NCI-H1105 treated with DMSO at 0.1 percent for 48 hours (cell line): ENCODE results near the gene TSPAN11.
"Not testable (repeated sequence)": the region's sequence is repeated elsewhere in the genome, so short reads cannot be mapped to it uniquely, and the experiment has no call there.

Experiments
- DNase-seq: peaks from one replicate; lab custom pipeline; 2025; lab: John Stamatoyannopoulos, UW

Gene TSPAN11

GRCh38 chr12:31002999-31003398, 76.5 kb downstream of the TSPAN11 start:
- no peak for DNase-seq

DNA sequence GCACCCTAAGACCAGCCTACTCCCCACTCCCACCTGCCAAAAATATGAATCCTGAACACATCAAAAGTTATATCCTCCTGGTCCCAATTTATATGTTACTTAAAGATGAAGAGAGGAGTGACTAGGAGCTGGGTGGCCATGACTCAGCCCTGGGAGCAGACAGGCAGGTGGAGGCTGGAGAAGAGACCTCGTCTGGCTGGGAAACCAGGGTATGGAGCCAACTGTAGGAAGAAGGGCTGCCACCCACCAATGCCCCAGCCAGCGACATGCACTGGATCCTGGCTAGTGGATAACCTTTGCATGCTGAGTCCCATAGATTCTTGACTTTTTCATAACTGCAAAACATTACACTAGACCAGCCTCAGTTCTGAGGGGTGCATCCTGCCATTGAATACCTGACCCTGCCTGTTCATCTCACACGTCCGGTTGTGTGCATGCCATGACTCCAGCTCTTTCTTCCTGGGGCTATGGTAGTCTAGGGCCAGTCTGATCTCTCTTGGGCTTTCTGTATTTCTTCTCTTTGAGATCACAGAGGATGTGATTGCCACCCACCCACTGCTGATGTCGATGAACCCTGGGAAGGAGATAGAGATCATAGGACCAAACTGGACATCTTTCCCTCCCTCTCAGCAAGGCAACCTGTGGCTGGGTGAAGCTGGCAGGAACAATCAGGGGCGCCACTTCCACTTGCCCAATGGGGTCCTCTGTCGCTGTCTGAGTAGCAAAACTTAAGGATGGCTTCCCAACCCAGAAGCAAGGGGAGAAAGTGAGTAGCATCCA, 77.5 kb downstream of the TSPAN11 start:
- no peak for DNase-seq

DNA sequence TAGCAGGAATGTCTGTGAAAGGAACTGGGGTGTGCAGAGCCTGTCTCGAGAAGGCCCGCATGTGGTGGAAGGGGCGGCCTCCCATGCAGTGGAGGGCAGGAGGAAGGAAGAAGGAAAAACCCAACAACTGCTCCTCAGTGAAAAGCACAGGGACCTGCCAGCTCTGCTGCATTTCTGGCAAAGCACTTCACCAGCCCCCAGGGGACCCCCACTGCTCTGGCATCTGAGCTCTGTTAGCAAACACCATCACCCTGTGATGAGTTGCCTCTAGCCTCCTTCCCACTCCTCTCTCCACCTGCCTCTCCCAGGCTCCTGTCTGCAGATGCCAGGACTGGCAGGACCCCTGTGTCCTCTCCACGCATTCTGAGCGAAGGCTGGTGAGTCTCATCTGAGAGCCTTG, 78.1 kb downstream of the TSPAN11 start:
- DNase-seq = no peak

- DNase-seq = no peak
Measured at GRCh38 chr12:31005256-31005943, 78.9 kb downstream of the TSPAN11 start.

DNA sequence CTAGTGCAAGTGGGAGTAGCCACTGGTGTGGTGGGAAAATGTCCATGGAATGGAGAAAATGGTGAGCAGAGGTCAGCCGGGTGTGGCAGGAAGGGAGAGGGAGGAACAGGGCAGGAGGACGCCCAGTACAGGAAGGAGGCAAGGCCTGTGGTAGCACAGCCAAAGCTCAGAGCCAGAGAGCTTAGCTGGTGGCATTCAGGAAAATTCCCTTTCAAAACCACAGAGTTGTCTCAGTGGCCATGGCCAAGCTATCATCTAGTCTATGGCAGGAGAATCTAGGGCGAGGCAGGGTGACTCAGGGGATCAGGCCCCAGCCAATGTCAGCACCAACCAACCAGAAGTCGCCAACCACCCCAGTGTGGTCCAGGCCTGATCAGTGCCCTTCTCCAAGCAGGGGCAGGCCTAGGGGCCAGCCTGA, 79.4 kb downstream of the TSPAN11 start:
- no peak for DNase-seq

GRCh38 chr12:31006416-31007152, 80.0 kb downstream of the TSPAN11 start:
- DNase-seq = no peak

DNA sequence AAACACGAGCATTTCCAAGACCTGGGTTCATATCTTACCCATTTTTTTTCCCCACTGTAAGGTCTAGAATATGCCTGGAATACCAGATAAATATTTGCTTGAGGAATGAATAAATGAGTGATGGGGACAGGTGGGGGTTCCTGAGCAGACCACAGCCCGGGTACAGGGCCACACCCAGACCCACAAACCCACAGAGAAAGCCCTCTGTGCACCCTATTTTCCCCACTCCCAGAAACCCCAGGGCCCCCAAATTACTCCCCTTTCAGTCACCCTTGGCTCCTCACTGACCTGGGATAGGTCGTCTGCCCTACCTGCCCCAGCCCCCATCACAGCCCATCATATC, 80.6 kb downstream of the TSPAN11 start:
- DNase-seq = no peak

DNA sequence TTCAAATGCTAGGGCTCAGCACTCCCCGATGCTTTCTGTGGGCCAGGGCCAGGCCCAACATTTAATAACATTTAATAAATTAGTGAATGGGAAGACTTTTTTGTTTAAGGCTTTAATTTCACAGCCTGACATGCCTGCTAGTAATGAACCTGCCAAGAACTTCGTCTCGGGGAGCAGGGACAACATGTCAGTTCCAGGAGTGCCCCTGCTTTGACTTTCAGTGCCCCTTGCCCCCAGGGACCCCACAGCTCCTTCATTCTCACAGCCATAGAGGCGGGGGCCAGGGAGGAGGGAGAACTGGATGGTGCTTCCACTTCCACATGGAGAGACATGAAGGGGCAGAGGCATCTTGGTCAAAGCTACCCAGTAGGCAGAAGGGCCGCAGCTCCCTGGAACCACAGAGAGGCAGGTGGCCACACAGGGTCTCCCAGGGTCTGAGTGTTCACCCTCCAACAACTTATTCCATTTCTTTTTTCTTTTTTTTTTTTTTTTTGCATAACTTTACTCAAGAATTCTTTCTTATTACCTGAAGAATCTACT, 81.2 kb downstream of the TSPAN11 start:
- no peak for DNase-seq

- DNase-seq = no peak
Measured at GRCh38 chr12:31008241-31008761, 81.8 kb downstream of the TSPAN11 start.

DNA sequence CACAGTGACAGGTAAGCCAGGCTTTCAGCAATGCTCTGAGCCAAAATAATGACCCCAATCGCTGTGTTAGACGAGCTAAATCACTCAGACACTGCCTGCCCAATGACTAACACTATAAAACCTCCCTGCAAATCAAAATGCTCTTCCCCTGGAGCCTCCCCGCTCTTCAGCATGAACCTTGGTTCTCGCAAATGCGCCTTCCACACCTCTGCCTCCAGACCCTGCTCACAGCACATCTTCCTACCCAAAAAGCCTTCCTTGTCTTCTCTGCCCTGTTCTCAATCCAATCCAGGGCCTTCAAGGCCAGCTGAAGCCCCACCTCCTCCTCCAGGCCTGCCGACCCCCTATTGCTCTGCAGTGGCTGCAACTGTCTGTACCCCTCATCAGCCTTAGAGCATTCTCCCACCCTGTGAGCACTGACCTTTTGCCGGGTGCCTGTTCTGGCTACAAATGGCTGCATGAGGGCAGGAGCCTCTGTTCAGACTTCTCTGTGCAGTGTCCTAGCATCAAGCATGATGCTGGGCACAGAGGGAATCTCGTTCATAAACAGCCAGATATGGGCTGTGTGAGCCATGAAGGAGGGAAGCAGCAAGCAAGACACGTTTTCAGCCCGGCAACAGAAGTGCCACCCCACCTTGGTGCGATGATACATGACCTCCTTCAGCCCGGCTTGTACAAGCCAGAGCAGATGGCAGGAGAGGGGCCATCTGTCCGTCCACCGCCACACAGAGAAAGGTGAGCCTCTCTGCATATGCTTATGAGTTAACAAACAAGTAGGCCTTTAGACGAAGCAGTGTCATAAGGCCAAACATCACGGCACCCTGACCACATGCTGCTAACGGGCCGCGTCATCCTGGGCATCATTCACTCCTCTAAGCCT, 82.7 kb downstream of the TSPAN11 start:
- DNase-seq = no peak

GRCh38 chr12:31009976-31010375, 83.4 kb downstream of the TSPAN11 start:
- no peak for DNase-seq

DNA sequence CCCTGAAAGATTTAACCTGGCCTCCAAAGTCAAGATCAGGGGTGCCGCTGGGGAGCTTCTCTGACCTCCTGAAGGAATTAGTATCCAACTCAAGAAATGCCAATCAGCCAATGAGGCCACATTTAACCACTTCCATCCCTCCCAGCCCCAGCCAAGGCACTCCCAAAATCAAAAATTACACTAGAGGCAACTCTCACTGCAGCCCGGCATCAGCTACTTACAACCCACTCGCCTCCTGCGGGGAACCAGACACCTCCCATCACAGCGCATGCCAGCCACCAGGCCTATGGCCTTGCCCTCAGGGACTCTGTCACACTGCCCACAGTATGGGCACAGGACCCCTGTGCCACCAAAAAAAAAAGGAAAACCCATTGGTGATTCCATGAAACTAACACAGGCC, 84.8 kb downstream of the TSPAN11 start:
- DNase-seq = no peak

- DNase-seq = no peak
Measured at GRCh38 chr12:31011746-31012566, 85.4 kb downstream of the TSPAN11 start.

GRCh38 chr12:31012567-31012891, 86.0 kb downstream of the TSPAN11 start:
- DNase-seq = not testable (repeated sequence)

DNA sequence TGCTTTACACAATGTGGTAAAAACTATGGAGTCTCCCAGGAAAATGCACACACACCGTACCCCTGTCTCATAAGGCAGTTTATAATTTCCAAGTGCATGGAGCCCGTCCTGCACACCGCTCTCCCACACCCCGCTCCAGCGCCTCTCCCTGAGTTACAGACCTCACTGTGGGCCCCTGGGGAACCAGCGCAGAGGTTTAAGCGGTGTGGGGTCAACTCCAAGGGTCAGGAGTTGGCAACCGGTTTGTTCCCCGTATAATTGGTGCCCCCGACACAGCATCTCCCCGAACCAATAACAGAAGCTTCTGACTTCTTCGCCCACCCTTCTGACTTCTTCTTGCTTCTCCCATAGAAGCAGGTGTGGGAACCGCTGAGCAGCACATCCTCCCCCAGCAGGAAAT, 88.7 kb downstream of the TSPAN11 start:
- DNase-seq = no peak

DNA sequence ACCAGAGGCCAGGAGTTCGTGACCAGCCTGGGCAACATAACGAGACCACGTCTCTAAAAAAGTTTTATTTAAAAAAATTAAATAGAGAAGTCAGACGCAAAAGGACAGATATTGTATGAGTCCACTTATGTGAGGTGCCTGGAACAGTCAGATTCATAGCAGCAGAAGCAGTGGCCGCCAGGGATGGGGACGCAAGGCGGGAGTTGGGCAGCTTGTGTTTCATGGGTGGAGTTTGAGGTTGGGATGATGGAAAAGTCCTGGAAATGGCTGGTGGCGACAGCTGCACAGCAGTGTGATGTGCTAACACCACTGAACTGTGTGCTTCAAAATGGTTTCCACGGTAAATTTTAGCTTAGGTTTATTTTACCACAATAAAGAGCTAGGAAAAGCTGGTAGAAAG, 89.5 kb downstream of the TSPAN11 start:
- no peak for DNase-seq

DNA sequence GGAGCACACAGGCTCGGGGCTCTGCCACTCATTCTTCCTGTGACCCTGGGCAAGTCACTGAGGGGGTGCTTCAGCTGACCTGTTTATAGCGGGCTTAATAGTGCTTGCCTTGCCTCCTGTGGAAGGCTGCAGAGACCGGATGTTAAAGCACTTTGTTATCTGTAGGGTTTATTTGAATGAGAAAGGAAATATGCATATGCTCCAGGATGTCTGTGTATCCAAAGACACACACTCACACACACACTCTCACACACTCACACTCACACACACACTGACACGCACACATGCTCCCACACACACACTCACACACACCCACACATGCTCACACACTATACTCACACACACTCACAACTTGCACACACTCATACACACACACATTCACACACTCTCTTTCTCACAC, 91.0 kb downstream of the TSPAN11 start:
- no peak for DNase-seq

- DNase-seq = no peak
Measured at GRCh38 chr12:31018106-31018789, 91.7 kb downstream of the TSPAN11 start.

DNA sequence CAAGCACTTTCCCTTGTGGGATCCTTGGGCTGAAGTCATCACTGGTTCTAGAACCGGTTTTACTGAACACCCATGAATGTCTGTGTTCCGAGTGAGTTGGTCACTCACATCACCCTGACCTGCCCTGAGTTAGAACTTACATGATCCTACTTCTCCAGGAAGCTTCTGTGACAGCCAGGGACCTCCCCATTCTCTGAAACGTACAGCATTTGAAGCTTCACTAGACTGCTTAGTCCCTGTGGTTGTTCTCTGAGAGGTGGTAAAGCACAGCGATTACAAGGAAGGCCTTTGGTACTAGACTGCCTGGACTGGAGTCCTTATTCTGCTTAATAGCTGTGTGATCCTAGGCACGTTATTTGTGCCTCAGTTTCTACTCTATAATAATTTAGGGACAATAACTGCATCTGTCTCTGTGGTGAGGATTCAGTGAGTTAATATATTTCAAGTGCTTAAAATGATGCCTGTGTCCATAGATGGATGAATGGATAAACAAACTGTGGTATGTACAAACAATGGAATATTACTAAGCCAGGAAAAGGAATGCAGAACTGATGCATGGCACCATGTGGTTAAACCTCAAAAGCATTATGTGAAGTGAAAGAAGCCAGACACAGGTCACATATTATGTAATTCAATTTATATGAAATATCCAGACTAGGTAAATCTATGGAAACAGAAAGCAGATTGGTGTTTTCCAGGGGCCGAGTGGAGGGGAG, 92.4 kb downstream of the TSPAN11 start:
- no peak for DNase-seq

GRCh38 chr12:31019561-31019960, 93.0 kb downstream of the TSPAN11 start:
- DNase-seq = no peak
